ENCODE measurements around the gene INSIG1.

DNA sequence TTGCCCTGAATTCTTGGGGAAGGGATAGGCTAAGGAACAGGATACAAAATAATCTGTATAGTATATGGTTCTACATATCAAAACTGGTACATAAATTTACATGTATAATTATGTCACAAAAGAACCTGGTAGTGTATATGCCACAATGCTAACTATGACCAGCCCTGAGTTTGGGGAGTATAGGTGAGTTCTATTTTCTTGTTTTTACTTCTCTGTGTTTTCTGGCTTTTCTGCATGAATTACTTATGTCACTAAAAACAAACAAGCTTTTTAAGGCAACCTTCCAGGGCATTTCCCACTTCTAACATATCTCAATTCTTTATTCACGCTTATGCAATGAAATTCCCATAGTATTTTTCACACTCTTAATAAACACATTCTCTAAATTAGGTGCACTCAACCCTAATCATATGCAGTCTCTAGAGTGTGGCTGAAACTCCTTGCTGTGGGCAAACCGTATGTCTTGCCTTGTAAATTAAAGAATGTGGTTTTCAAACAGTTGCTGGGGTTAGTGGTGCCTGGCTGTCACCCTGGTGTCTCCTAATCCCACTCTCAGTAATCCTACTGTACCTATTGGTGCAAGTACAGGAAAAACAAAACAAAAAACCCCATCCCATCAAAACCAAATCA lies 14.0 kb upstream of the INSIG1 start:
- TF ChIP-seq, protein P1, sequence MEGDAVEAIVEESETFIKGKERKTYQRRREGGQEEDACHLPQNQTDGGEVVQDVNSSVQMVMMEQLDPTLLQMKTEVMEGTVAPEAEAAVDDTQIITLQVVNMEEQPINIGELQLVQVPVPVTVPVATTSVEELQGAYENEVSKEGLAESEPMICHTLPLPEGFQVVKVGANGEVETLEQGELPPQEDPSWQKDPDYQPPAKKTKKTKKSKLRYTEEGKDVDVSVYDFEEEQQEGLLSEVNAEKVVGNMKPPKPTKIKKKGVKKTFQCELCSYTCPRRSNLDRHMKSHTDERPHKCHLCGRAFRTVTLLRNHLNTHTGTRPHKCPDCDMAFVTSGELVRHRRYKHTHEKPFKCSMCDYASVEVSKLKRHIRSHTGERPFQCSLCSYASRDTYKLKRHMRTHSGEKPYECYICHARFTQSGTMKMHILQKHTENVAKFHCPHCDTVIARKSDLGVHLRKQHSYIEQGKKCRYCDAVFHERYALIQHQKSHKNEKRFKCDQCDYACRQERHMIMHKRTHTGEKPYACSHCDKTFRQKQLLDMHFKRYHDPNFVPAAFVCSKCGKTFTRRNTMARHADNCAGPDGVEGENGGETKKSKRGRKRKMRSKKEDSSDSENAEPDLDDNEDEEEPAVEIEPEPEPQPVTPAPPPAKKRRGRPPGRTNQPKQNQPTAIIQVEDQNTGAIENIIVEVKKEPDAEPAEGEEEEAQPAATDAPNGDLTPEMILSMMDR (IDR thresholded peaks at IDR 0.05): no peak
- no peak for TF ChIP-seq POLR2A (IDR thresholded peaks at IDR 0.05)

Data from Peyer's patch (tissue), 4 donors.